Loucy (cell line): Measurements from ENCODE around the gene TWNK.
"Not testable (repeated sequence)": the region's sequence is repeated elsewhere in the genome, so short reads cannot be mapped to it uniquely, and the experiment has no call there.

ENCODE experiments used
- H2AFZ ChIP-seq: fragments of 200-600 bp; sonication (generic); 2 replicates; pipeline ENCODE4 v1.6.0; 2016; ENCODE audit warnings: antibody characterized with exemption, mild to moderate bottlenecking, low read length, moderate library complexity
- H3F3A ChIP-seq: fragments of 200-600 bp; 2 replicates; pipeline ENCODE4 v1.6.0; 2016; ENCODE audit warnings: antibody characterized with exemption, low read depth, mild to moderate bottlenecking
- H3K27me3 ChIP-seq: fragments of 200-600 bp; sonication (generic); 2 replicates; pipeline ENCODE4 v1.6.1; 2014; ENCODE audit warnings: low read length, mild to moderate bottlenecking; ENCODE audit not compliant: insufficient read depth, poor library complexity, severe bottlenecking
- H3K36me3 ChIP-seq: fragments of 200-600 bp; sonication (generic); 2 replicates; pipeline ENCODE4 v1.6.1; 2016; ENCODE audit warnings: low read length; ENCODE audit not compliant: insufficient read depth
- H3K4me1 ChIP-seq: fragments of 200-600 bp; sonication (generic); 2 replicates; pipeline ENCODE4 v1.5.1; 2014; ENCODE audit warnings: low read length, mild to moderate bottlenecking; ENCODE audit not compliant: insufficient read depth, poor library complexity, severe bottlenecking
- H3K4me2 ChIP-seq: fragments of 200-600 bp; sonication (generic); 2 replicates; pipeline ENCODE4 v1.6.0; 2014; ENCODE audit warnings: antibody characterized with exemption, low read length, low read depth, mild to moderate bottlenecking; ENCODE audit not compliant: poor library complexity, severe bottlenecking
- H3K4me3 ChIP-seq: fragments of 200-600 bp; sonication (generic); 2 replicates; pipeline ENCODE4 v1.5.1; 2014; ENCODE audit warnings: low read length, mild to moderate bottlenecking, mixed read lengths; ENCODE audit not compliant: poor library complexity, severe bottlenecking
- H3K79me2 ChIP-seq: fragments of 200-600 bp; sonication (generic); 2 replicates; pipeline ENCODE4 v1.6.1; 2014; ENCODE audit warnings: low read length; ENCODE audit not compliant: insufficient read depth
- H3K9ac ChIP-seq: fragments of 200-600 bp; sonication (generic); 2 replicates; pipeline ENCODE4 v1.6.0; 2014; ENCODE audit warnings: mild to moderate bottlenecking, low read depth, low read length, moderate library complexity; ENCODE audit not compliant: poor library complexity, severe bottlenecking
- H3K9me2 ChIP-seq: fragments of 200-600 bp; sonication (generic); replicated peaks from 2 replicates; pipeline ENCODE4 v1.6.1; 2016; ENCODE audit warnings: low read depth, low read length, mixed read lengths
- H3K9me3 ChIP-seq: fragments of 200-600 bp; sonication (generic); 2 replicates; pipeline ENCODE4 v1.6.1; 2014; ENCODE audit warnings: mild to moderate bottlenecking, antibody characterized with exemption, low read length, low read depth; ENCODE audit not compliant: insufficient read depth
- H4K20me1 ChIP-seq: fragments of 200-600 bp; sonication (generic); 2 replicates; pipeline ENCODE4 v1.6.0; 2014; ENCODE audit warnings: antibody characterized with exemption, low read length, mild to moderate bottlenecking; ENCODE audit not compliant: insufficient read depth, poor library complexity, severe bottlenecking
- CTCF ChIP-seq: fragments of 200-600 bp; sonication (generic); conservative IDR thresholded peaks from 2 replicates; pipeline ENCODE4 v1.5.1; 2014; ENCODE audit warnings: mild to moderate bottlenecking, antibody characterized with exemption, low read length
- EZH2phosphoT487 ChIP-seq: fragments of 200-600 bp; IDR thresholded peaks from 2 replicates; pipeline ENCODE4 v1.6.1; 2018; ENCODE audit warnings: antibody characterized with exemption, mild to moderate bottlenecking, moderate library complexity, borderline replicate concordance

TWNK gene

GRCh38 chr10:100972904-100973535 is 14.3 kb upstream of the TWNK start:
- Histone ChIP-seq H3K36me3 (no peaks in the 10 kb centered on the region), H3K9ac (no peak overlapping the region), H3K27me3 (no peaks in the 10 kb centered on the region), H3K9me2 (no peaks in the 10 kb centered on the region), H3K4me1 (peaks cover 2% of the 10 kb centered on the region), H3K4me2 (no peak overlapping the region), H3K9me3 (no peaks in the 10 kb centered on the region), H2AFZ (no peak overlapping the region), H3F3A (no peaks in the 10 kb centered on the region), H3K79me2 (no peaks in the 10 kb centered on the region), H4K20me1 (no peaks in the 10 kb centered on the region), H3K4me3 (no peak overlapping the region)
- TF ChIP-seq EZH2phosphoT487 (no peak), CTCF (no peak)

DNA sequence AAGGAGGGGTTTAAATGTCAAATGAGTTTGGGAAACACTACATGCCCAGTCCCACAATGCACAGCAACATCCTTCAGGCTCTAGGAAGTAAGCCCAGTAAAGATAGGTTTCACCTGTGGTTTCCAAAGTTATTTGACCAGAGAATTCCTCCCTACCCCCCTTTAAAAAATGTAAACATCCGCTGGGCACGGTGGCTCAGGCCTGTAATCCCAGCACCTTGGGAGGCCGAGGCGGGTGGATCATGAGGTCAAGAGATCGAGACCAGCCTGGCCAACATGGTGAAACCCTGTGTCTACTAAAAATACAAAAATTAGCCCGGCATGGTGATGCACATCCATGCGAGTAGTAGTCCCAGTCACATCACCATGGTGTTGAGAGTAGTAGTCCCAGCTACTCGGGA is 11.9 kb upstream of the TWNK start:
- H3K36me3 ChIP-seq, H2AFZ ChIP-seq, H3K9ac ChIP-seq, H4K20me1 ChIP-seq, H3K4me1 ChIP-seq, H3K27me3 ChIP-seq, H3K79me2 ChIP-seq, H3K4me3 ChIP-seq, H3K9me3 ChIP-seq, H3K4me2 ChIP-seq, H3K9me2 ChIP-seq, H3F3A ChIP-seq: not testable (repeated sequence)

GRCh38 chr10:100976906-100977305 is 10.4 kb upstream of the TWNK start:
- Histone ChIP-seq H3K9me3 (no peaks in the 10 kb centered on the region), H3K79me2 (no peaks in the 10 kb centered on the region), H3K9me2 (no peaks in the 10 kb centered on the region), H3K27me3 (no peaks in the 10 kb centered on the region), H3F3A (no peaks in the 10 kb centered on the region), H3K4me3 (no peak overlapping the region), H3K36me3 (no peaks in the 10 kb centered on the region), H3K4me1 (no peaks in the 10 kb centered on the region), H3K9ac (no peak overlapping the region), H2AFZ (no peak overlapping the region), H3K4me2 (no peak overlapping the region), H4K20me1 (no peaks in the 10 kb centered on the region)
- TF ChIP-seq CTCF (no peak), EZH2phosphoT487 (no peak)

DNA sequence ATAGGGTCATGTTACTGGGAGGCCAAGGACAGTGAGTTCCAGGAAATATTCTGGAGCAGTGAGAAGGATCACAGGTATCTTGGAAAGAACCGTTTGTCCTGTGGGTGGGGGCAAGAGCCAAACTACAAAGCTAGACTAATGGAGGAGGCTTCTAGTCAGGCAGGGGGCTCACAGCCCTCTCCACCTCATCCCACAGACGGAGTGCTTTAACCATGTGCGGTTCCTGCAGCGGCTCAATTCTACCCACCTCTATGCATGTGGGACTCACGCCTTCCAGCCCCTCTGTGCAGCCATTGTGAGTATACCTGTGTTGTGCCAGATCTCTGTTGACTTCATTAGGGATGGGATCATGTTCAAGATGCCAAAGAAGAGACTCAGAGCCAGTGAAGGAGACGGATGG is 9.9 kb upstream of the TWNK start:
- no peaks in the 10 kb centered on the region for H3K27me3 ChIP-seq
- no peak overlapping the region for H3K9ac ChIP-seq
- no peaks in the 10 kb centered on the region for H3K4me1 ChIP-seq
- H4K20me1 ChIP-seq, result no peaks in the 10 kb centered on the region
- TF ChIP-seq EZH2phosphoT487, result no peak
- no peak for TF ChIP-seq CTCF
- no peak overlapping the region for H2AFZ ChIP-seq
- H3K79me2 ChIP-seq, result no peaks in the 10 kb centered on the region
- no peaks in the 10 kb centered on the region for H3K9me3 ChIP-seq
- no peak overlapping the region for H3K4me2 ChIP-seq
- no peaks in the 10 kb centered on the region for H3K36me3 ChIP-seq
- no peaks in the 10 kb centered on the region for H3K9me2 ChIP-seq
- no peak overlapping the region for H3K4me3 ChIP-seq
- no peaks in the 10 kb centered on the region for H3F3A ChIP-seq
